ENCODE data around the gene MORC3.
"Not testable (repeated sequence)": the region's sequence is repeated elsewhere in the genome, so short reads cannot be mapped to it uniquely, and the experiment has no call there.

Gene MORC3

DNA sequence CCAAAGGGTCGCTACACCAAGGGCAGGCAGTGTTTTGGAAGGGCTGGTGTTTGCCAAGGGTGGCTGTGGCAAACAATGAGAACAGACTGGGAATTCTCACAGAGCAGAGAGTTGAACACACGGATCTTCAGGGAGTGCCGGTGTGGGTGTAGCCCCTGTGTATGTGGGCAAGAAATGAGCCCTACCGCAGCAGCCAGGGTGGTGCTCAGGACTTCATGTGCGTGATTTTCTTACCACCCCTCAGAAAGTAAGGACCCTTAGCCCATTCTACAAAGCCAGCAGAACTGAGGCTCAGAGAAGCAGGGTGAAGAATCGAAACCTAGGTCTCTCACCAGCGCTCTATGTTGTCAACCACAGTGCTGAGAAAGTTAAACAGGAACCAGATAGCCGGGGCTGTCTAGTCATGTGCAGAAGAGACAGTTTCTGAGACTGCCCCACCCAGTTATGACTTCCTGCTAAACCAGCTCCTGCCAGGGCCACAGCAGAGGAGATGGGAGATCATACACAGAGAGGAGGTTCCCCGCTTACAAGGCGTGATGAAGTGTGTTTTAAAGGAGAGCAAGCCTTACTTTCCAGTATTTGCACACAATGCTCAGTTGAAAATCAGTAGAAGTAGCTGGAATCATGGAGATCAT, 21.9 kb upstream of the MORC3 start:
- peaks cover 22 to 25% of the 10 kb centered on the region in 2 donors for H3K4me1 ChIP-seq (ENCODE audit: control insufficient read depth in 2 of 2, insufficient read depth in 2 of 2, low read length in 2 of 2)
- H3K4me3 ChIP-seq (ENCODE audit: low read length in 2 of 2), result peak overlapping the region; percentile 54 to 78
- peak overlapping the region; percentile 96 for H3K27ac ChIP-seq (ENCODE audit: low read depth in 2 of 2, low read length in 2 of 2)
- H3K9ac ChIP-seq (ENCODE audit: low read depth in 1 of 2, low read length in 2 of 2), result peak overlapping the region; percentile 62 to 82
- H3K9me3 ChIP-seq (ENCODE audit: control insufficient read depth in 2 of 2, low read length in 2 of 2), result no peaks in the 10 kb centered on the region
- peaks cover 8 to 11% of the 10 kb centered on the region in 2 donors for H3K36me3 ChIP-seq (ENCODE audit: control insufficient read depth in 2 of 2, insufficient read depth in 2 of 2, low read length in 2 of 2)
- H3K27me3 ChIP-seq (ENCODE audit: control insufficient read depth in 2 of 2, insufficient read depth in 2 of 2, low read length in 2 of 2), result no peaks in the 10 kb centered on the region

DNA sequence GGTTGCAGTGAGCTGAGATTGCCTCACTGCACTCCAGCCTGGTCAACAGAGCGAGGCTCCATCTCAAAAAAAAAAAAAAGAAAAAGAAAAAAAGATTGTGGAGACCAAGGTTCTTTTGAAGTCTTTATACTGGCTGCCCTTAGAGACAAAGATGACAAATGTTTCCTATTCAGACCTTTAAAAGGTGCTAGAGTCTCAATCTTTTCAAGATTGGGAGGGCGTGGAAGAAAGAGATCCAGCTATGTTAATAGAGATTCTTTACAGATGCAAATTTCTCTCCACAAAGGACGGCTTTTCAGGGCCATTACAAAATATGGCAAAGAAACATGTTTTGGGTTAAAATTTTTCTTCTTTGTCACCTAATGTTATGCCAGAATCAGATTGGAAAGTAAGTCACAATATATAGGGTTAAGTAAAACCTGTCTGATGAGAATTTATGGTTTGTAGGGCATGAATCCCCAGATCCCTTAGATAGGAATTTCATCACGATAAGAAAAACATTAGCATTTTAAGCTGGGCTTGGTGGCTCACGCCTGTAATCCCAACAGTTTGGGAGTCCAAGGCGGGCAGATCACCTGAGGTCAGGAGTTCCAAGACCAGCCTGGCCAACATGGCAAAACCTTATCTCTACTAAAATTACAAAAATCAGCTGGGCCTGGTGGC, 13.0 kb upstream of the MORC3 start:
- no peak overlapping the region for H3K27ac ChIP-seq (ENCODE audit: low read depth in 2 of 2, low read length in 2 of 2)
- H3K4me1 ChIP-seq (ENCODE audit: control insufficient read depth in 2 of 2, insufficient read depth in 2 of 2, low read length in 2 of 2), result peaks cover 0 to 3% of the 10 kb centered on the region in 2 donors
- H3K36me3 ChIP-seq (ENCODE audit: control insufficient read depth in 2 of 2, insufficient read depth in 2 of 2, low read length in 2 of 2), result no peaks in the 10 kb centered on the region
- no peak overlapping the region for H3K9ac ChIP-seq (ENCODE audit: low read depth in 1 of 2, low read length in 2 of 2)
- H3K27me3 ChIP-seq (ENCODE audit: control insufficient read depth in 2 of 2, insufficient read depth in 2 of 2, low read length in 2 of 2), result no peaks in the 10 kb centered on the region
- no peak overlapping the region for H3K4me3 ChIP-seq (ENCODE audit: low read length in 2 of 2)
- H3K9me3 ChIP-seq (ENCODE audit: control insufficient read depth in 2 of 2, low read length in 2 of 2), result no peaks in the 10 kb centered on the region

DNA sequence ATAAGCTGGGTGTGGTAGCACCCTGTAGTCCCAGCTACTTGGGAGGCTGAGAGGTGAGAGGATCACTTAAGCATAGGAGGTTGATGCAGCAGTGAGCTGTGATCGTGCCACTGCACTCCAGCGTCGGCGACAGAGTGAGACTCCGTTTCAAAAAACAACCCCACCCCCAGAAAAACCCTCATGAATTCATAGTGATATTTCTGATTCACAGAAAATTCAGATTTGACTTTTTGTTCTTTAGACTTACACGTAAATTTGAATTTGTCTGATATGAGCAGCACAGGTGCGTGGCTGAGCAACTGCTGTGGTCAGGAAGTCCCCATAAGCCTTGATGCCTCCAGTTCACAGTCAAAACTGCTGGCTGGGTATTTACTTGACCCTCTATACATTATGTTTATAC, 10.0 kb upstream of the MORC3 start:
- Histone ChIP-seq H3K36me3 (ENCODE audit: control insufficient read depth in 2 of 2, insufficient read depth in 2 of 2, low read length in 2 of 2) (no peaks in the 10 kb centered on the region), H3K27ac (ENCODE audit: low read depth in 2 of 2, low read length in 2 of 2) (no peak overlapping the region), H3K9ac (ENCODE audit: low read depth in 1 of 2, low read length in 2 of 2) (no peak overlapping the region), H3K27me3 (ENCODE audit: control insufficient read depth in 2 of 2, insufficient read depth in 2 of 2, low read length in 2 of 2) (no peaks in the 10 kb centered on the region), H3K4me3 (ENCODE audit: low read length in 2 of 2) (no peak overlapping the region), H3K4me1 (ENCODE audit: control insufficient read depth in 2 of 2, insufficient read depth in 2 of 2, low read length in 2 of 2) (no peaks in the 10 kb centered on the region), H3K9me3 (ENCODE audit: control insufficient read depth in 2 of 2, low read length in 2 of 2) (no peaks in the 10 kb centered on the region)

GRCh38 chr21:36313446-36313845, 6.6 kb upstream of the MORC3 start:
- H3K9ac ChIP-seq (ENCODE audit: low read depth in 1 of 2, low read length in 2 of 2); H3K27me3 ChIP-seq (ENCODE audit: control insufficient read depth in 2 of 2, insufficient read depth in 2 of 2, low read length in 2 of 2); H3K9me3 ChIP-seq (ENCODE audit: control insufficient read depth in 2 of 2, low read length in 2 of 2); H3K36me3 ChIP-seq (ENCODE audit: control insufficient read depth in 2 of 2, insufficient read depth in 2 of 2, low read length in 2 of 2); H3K4me1 ChIP-seq (ENCODE audit: control insufficient read depth in 2 of 2, insufficient read depth in 2 of 2, low read length in 2 of 2); H3K4me3 ChIP-seq (ENCODE audit: low read length in 2 of 2); H3K27ac ChIP-seq (ENCODE audit: low read depth in 2 of 2, low read length in 2 of 2): not testable (repeated sequence)

DNA sequence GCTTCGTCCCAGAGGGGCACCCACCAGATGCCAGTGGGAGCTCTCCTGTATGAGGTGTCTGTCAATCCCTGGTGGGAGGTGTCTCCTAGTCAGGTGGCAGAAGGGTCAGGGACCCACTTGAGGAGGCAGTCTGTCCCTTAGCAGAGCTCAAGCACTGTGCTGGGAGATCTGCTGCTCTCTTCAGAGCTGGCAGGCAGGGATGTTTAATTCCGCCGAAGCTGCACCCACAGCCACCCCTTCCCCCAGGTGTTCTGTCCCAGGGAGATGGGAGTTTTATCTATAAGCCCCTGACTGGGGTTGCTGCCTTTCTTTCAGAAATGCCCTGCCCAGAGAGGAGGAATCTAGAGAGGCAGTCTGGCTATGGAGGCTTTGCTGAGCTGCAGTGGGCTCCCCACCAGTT, 4.0 kb upstream of the MORC3 start:
- not testable (repeated sequence) for H3K4me1 ChIP-seq (ENCODE audit: control insufficient read depth in 2 of 2, insufficient read depth in 2 of 2, low read length in 2 of 2); H3K4me3 ChIP-seq (ENCODE audit: low read length in 2 of 2); H3K9ac ChIP-seq (ENCODE audit: low read depth in 1 of 2, low read length in 2 of 2); H3K36me3 ChIP-seq (ENCODE audit: control insufficient read depth in 2 of 2, insufficient read depth in 2 of 2, low read length in 2 of 2); H3K9me3 ChIP-seq (ENCODE audit: control insufficient read depth in 2 of 2, low read length in 2 of 2); H3K27ac ChIP-seq (ENCODE audit: low read depth in 2 of 2, low read length in 2 of 2); H3K27me3 ChIP-seq (ENCODE audit: control insufficient read depth in 2 of 2, insufficient read depth in 2 of 2, low read length in 2 of 2)

DNA sequence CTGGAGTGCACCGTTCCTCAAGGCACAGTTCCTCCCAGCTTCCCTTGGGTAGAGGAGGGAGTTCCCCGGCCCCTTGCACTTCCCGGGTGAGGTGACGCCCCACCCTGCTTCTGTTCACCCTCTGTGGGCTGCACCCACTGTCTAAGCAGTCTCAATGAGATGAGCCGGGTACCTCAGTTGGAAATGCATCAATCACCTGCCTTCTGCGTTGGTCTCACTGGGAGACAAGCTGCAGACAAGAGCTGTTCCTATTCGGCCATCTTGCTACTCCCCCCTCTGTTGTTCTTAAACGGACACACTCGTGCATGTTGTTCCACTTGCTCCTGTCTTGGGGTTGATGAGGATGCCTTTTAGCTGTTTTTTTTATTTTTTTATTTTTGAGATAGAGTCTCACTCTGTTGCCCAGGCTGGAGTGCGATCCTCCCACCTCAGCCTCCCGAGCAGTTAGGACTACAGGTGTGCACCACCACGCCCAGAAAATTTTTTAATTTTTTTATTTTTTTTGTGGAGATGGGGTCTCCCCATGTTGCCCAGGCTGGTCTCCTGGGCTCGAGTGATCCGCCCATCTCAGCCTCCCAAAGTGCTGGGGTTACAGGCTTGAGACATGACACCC, 3.0 kb upstream of the MORC3 start:
- no peak overlapping the region for H3K27ac ChIP-seq (ENCODE audit: low read depth in 2 of 2, low read length in 2 of 2)
- H3K9ac ChIP-seq (ENCODE audit: low read depth in 1 of 2, low read length in 2 of 2), result no peak overlapping the region
- no peaks in the 10 kb centered on the region for H3K27me3 ChIP-seq (ENCODE audit: control insufficient read depth in 2 of 2, insufficient read depth in 2 of 2, low read length in 2 of 2)
- no peaks in the 10 kb centered on the region for H3K36me3 ChIP-seq (ENCODE audit: control insufficient read depth in 2 of 2, insufficient read depth in 2 of 2, low read length in 2 of 2)
- H3K9me3 ChIP-seq (ENCODE audit: control insufficient read depth in 2 of 2, low read length in 2 of 2), result no peaks in the 10 kb centered on the region
- H3K4me1 ChIP-seq (ENCODE audit: control insufficient read depth in 2 of 2, insufficient read depth in 2 of 2, low read length in 2 of 2), result peaks cover 5 to 12% of the 10 kb centered on the region in 2 donors
- H3K4me3 ChIP-seq (ENCODE audit: low read length in 2 of 2), result no peak overlapping the region

GRCh38 chr21:36319406-36319766, 611 bp upstream of the MORC3 start:
- H3K4me1 ChIP-seq (ENCODE audit: control insufficient read depth in 2 of 2, insufficient read depth in 2 of 2, low read length in 2 of 2), result peaks cover 12 to 17% of the 10 kb centered on the region in 2 donors
- peak overlapping the region; percentile 97 to 98 for H3K27ac ChIP-seq (ENCODE audit: low read depth in 2 of 2, low read length in 2 of 2)
- H3K27me3 ChIP-seq (ENCODE audit: control insufficient read depth in 2 of 2, insufficient read depth in 2 of 2, low read length in 2 of 2); H3K36me3 ChIP-seq (ENCODE audit: control insufficient read depth in 2 of 2, insufficient read depth in 2 of 2, low read length in 2 of 2); H3K9me3 ChIP-seq (ENCODE audit: control insufficient read depth in 2 of 2, low read length in 2 of 2): not testable (repeated sequence)
- peak overlapping the region; percentile 80 to 82 for H3K4me3 ChIP-seq (ENCODE audit: low read length in 2 of 2)
- H3K9ac ChIP-seq (ENCODE audit: low read depth in 1 of 2, low read length in 2 of 2), result peak overlapping the region; percentile 84 to 90

GRCh38 chr21:36320421-36321324, 676 bp downstream of the MORC3 start:
- Histone ChIP-seq H3K9me3 (ENCODE audit: control insufficient read depth in 2 of 2, low read length in 2 of 2) (no peaks in the 10 kb centered on the region), H3K4me3 (ENCODE audit: low read length in 2 of 2) (peak overlapping the region; percentile 82 to 95), H3K27ac (ENCODE audit: low read depth in 2 of 2, low read length in 2 of 2) (peak overlapping the region; percentile 97 to 98), H3K4me1 (ENCODE audit: control insufficient read depth in 2 of 2, insufficient read depth in 2 of 2, low read length in 2 of 2) (peaks cover 12 to 17% of the 10 kb centered on the region in 2 donors), H3K36me3 (ENCODE audit: control insufficient read depth in 2 of 2, insufficient read depth in 2 of 2, low read length in 2 of 2) (peaks cover 3 to 4% of the 10 kb centered on the region in 2 donors), H3K27me3 (ENCODE audit: control insufficient read depth in 2 of 2, insufficient read depth in 2 of 2, low read length in 2 of 2) (no peaks in the 10 kb centered on the region), H3K9ac (ENCODE audit: low read depth in 1 of 2, low read length in 2 of 2) (peak overlapping the region; percentile 90 to 91)

DNA sequence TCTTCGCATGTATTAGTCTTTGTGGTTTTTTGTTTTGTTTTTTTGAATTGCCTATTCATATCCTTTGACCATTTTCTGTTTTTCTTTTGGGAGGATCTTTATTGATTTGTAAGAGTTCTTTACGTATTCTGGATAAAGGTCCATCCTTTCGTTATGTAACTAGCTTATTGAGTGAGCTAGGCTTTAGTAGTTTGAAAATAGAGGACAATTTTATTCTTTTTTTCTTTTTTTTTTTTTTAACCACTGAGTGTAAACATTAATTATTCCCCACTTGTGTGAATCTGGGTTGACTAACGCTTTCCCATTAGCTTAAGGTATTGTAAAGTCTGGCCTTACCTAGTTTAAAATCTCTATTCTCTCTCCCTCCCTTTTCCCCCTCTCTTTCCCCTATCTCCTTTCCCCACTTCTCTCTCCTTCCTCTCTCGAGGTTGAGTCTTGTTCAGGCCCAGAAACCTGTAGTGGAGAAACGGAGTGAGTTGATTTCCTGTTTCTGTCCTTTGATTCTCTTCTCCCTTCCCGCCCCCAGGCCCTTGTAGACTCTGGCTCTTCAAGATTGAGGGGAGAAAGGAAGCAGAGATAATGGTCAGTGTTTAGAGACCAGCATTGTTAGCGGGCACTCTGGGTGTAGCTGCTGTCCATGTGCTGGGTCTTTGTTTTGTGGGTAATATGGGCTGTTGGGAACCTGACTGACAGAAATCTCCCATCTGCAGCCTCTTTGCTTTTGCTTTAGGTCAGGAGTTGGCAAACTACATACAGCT, 1.5 kb downstream of the MORC3 start:
- Histone ChIP-seq H3K36me3 (ENCODE audit: control insufficient read depth in 2 of 2, insufficient read depth in 2 of 2, low read length in 2 of 2) (peaks cover 3 to 4% of the 10 kb centered on the region in 2 donors), H3K27ac (ENCODE audit: low read depth in 2 of 2, low read length in 2 of 2) (peak overlapping the region; percentile 97 to 98), H3K9ac (ENCODE audit: low read depth in 1 of 2, low read length in 2 of 2) (peak overlapping the region; percentile 90 to 91), H3K27me3 (ENCODE audit: control insufficient read depth in 2 of 2, insufficient read depth in 2 of 2, low read length in 2 of 2) (no peaks in the 10 kb centered on the region), H3K9me3 (ENCODE audit: control insufficient read depth in 2 of 2, low read length in 2 of 2) (no peaks in the 10 kb centered on the region), H3K4me1 (ENCODE audit: control insufficient read depth in 2 of 2, insufficient read depth in 2 of 2, low read length in 2 of 2) (peaks cover 12 to 17% of the 10 kb centered on the region in 2 donors), H3K4me3 (ENCODE audit: low read length in 2 of 2) (peak overlapping the region; percentile 82 to 95)

Measured in mucosa of rectum (tissue), 2 donors.